CD4-positive, alpha-beta T cell treated with Interleukin-10 for 1 hour (primary cell): Measurements from ENCODE around the gene ZNF845.
"Not testable (repeated sequence)": the region's sequence is repeated elsewhere in the genome, so short reads cannot be mapped to it uniquely, and the experiment has no call there.

Source experiments
- DNase-seq: peaks from one replicate; pipeline ENCODE4 v3.0.0-alpha.2; 2020

Gene ZNF845

GRCh38 chr19:53333463-53334449 lies at the start of gene ZNF845:
Gene ZNF845, plus strand, starts transcription at chr19:53333749. Its CDS starts 7,559 bp downstream, at chr19:53341308.
- DNase-seq = peak; percentile 96

- DNase-seq = no peak
These were observed 48.5 kb upstream of the ZNF845 start for GRCh38 chr19:53285087-53285486.

DNA sequence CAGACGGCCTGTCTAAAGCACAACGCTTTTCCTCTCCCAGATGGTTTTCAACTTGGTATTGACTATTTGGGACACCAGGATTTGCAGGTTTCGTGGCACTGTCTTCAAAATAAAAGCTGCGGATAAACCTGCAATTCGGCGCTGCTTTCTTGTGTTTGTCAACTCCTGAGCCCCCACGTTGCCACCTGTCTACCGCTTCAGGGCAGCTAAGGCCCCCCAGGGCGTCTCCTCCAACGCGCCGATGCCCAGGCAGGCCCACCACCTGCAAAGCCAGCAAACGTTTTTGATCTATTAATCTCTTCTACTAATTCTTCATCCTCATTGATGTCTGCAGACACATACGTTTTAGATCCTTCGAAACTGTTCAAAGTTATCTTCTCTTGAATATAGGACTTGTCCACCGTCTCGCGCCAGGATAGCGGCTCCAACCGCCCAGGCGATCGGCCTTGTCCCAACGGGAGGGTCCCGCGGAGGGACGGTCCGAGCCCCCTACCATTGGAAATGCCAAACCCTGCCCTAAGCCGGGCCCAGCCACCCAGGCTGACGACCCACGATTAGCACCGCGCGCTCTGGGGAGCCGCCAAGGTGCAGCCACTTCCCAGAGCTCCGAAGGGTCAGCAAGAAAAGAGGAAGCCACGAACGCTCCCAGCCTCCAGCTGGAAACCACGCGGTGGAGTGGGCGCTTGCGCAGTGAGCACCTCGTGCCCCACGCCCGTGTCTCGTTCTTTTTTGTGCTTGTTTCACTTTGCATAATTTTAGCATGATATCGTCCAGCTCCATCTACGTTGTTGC lies 42.6 kb upstream of the ZNF845 start:
- no peak for DNase-seq

DNA sequence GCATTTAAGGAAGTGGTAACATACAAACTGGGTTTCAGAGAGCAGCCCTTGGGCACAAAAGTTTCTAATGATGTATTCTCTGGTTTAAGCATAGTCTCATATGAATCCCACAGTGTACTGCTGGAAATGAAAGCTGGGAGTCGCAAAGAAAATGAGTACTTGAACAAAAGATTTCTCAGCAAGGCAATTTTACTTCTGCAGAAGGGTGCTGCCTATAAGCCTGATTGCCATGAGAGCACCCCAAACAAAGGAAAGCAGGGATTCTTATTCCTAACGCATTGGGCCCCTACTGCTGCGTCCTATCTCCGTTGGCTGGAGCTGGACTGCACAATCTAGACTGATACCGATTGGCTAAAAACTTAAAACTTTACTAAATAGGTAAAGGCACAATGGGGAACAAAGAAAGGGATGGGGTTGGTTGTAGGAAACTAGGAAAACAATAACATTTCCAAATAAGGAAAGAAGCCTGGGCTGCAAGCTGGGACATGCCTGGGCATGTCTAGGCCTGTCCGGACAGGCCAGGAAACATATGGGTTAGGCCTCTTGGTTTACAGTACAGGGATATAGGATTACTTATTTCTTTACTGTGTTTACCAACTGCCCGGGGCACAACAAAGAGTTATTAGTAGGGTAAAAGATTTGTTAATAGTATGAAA lies 38.6 kb upstream of the ZNF845 start:
- no peak for DNase-seq

GRCh38 chr19:53301341-53301740 lies 32.2 kb upstream of the ZNF845 start:
- not testable (repeated sequence) for DNase-seq

DNA sequence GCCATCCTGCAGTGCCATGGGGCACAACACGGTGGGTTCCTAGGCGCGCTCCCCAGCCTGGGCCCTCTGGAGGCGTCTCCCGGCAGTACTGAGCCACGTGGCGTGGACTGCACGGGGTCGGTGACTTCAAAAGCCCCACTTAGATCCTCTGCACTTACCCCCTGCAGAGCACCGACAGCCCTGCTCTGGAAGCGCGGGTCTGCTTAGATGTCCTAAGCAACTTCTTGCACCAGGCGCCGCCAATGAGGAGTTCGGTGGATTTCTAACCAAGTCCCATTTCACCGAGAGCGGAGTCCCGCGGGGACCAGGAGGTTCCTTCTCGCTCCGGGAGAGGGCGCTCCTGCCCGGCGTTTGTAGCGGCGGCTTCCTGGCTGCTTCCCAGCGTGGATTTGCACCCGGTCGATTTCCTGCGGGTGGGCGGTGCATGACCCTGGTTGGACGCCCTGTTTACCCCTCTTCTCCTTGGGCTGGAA lies 25.2 kb upstream of the ZNF845 start:
- DNase-seq = peak; percentile 5

DNA sequence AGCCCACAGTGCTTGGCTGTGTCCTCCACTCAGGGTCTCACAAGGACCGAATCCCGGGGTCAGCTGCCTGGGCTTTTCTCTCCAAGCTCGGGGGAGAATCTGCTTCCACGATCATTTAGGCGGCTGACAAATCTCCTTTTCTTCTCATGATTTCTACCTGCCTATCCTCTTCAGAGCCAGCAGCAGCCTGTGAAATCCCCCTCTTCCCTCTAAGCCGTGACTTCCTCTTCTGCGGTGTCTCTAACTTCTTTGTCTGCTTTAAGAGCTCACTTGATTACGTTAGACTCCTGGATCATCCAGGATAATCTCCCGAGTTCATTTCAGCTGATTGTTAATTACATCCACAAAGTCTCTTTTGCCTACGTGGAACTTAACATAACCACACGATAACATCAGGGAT lies 22.5 kb upstream of the ZNF845 start:
- no peak for DNase-seq

GRCh38 chr19:53311897-53312296 lies 21.7 kb upstream of the ZNF845 start:
- DNase-seq = no peak

GRCh38 chr19:53328967-53329366 lies 4.6 kb upstream of the ZNF845 start:
- no peak for DNase-seq

GRCh38 chr19:53332484-53332883 lies 1.1 kb upstream of the ZNF845 start:
- no peak for DNase-seq

GRCh38 chr19:53333066-53333462 lies 485 bp upstream of the ZNF845 start:
- peak; percentile 32 for DNase-seq

GRCh38 chr19:53344403-53344802 lies 10.9 kb downstream of the ZNF845 start:
- DNase-seq = not testable (repeated sequence)

DNA sequence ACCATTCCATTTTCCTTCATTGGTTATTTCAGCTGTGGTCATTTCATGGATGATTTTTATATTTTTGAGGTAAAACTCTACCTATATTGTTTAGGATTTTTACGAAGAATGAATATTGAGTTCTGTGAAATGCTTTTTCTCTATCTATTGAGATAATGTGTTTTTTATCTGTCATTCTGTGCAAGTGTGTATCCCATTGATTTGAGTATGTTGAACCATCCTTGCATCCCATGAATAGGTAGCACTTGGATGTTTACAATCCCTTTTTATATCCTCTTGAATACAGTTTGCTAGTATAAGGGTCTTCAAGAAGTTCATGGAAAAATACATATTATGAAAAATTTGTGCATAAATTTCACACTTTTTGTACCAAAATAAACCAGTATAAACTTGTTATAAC lies 22.2 kb downstream of the ZNF845 start:
- DNase-seq = no peak

DNA sequence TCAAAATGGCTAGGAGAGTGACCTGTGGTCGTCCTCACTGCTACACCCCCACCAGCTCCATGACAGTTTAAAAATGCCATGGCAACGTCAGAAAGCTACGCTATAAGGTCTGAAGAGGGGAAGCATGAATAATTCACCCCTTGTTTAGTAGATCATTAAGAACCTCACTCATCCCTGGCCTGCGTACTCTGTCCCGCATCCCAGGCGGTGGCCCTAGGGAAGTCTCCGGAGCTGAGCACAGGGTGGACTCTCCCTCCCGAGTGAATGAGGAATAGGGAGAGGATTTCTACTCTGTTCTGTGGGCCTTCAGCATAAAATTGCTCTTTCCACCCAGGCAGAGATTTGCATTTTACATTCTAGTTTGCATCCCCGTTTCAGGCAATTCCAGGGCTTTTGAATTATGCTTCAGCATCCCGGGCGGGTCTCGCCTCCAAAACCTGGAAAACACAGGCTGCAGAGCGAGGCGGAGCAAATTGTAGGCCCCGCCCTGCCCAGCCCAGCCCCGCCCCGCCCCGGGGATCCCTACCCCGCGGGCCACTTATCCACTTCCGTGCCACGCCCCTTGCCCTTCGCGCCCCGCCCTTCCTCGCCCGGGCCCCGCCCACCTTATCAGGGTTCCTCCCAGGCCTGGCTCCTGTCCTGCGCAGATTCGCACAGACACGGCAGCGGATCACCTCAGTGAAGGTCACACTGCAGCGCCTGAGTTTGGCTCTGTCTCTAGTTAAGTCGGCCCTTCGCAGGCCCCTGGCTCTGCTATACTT lies 24.5 kb downstream of the ZNF845 start:
- DNase-seq = no peak

- not testable (repeated sequence) for DNase-seq
These were observed 26.5 kb downstream of the ZNF845 start for GRCh38 chr19:53360056-53360455.

- DNase-seq = peak; percentile 97
These were observed 31.8 kb downstream of the ZNF845 start, which contains the start of gene ZNF525 for GRCh38 chr19:53365134-53365898. Gene ZNF525, plus strand, starts transcription at chr19:53365705. Its CDS starts 6,577 bp downstream, at chr19:53372282.

- no peak for DNase-seq
These were observed 32.4 kb downstream of the ZNF845 start for GRCh38 chr19:53365899-53366493.

- no peak for DNase-seq
These were observed 38.6 kb downstream of the ZNF845 start for GRCh38 chr19:53372196-53372595.

DNA sequence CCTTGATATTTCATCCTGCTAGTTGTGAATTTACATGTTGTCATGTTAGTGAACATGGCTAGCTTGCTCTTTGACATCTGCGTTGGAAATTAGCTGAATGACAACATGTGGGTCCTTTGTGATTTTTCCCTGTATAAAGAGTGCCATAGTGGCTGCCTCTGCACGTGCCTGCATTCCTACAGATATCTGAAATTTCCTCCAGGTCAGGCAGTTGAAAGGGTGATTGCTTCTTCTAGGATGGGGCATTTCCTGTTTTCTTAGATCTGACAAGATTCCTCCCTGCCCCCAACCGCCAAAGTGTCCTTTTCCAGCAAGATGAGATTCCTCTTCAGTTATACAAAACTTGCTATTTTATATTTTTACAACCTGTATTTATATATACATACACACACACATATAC lies 40.7 kb downstream of the ZNF845 start:
- DNase-seq = no peak

DNA sequence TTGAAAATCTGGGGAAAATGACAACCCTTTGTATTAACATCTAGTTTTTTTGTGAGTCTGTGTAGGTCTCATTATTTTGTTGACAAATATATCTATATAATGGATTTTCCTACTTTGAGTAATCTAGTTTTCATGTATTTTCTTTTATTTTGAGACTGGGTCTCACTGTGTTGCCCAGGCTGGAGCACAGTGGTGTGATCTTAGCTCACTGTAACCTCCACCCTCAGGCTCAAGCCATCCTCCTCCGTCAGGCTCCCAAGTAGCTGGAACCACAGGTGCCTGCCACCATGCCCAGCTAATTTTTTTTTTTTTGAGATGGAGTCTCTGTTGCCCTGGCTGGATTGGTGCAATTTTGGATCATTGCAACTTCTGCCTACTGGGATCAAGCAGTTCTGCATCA lies 41.2 kb downstream of the ZNF845 start:
- no peak for DNase-seq

GRCh38 chr19:53381376-53381775 lies 47.8 kb downstream of the ZNF845 start:
- no peak for DNase-seq
